Measurements from ENCODE around the gene TFAP2E. TPM values are rescaled to one million over a fixed set of nuclear protein-coding genes. Genes with fewer than 3 reads are reported as not detected.

Gene TFAP2E
- total RNA-seq, 1 donor from 2014 or later: 1.0 TPM

DNA sequence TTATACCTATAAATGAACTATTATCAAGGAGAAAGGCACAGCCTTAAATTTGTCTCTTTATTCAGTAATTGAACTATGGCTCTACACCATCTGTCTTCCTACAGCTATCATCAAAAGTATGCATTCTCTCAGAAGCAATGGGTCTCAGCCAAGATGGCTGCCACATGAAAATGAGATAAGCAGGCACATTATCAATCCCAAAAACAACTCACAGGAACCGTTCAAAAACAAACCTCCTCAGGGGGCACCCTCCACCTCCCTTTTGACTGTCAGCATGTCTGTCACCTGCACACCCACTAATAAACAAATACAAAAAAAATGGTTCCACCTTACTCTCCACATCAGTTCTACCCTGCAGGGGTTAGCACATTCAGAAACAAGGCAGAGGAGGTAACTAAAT is 39.5 kb upstream of the TFAP2E start:
- TF ChIP-seq, protein P1, sequence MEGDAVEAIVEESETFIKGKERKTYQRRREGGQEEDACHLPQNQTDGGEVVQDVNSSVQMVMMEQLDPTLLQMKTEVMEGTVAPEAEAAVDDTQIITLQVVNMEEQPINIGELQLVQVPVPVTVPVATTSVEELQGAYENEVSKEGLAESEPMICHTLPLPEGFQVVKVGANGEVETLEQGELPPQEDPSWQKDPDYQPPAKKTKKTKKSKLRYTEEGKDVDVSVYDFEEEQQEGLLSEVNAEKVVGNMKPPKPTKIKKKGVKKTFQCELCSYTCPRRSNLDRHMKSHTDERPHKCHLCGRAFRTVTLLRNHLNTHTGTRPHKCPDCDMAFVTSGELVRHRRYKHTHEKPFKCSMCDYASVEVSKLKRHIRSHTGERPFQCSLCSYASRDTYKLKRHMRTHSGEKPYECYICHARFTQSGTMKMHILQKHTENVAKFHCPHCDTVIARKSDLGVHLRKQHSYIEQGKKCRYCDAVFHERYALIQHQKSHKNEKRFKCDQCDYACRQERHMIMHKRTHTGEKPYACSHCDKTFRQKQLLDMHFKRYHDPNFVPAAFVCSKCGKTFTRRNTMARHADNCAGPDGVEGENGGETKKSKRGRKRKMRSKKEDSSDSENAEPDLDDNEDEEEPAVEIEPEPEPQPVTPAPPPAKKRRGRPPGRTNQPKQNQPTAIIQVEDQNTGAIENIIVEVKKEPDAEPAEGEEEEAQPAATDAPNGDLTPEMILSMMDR (conservative IDR thresholded peaks at IDR 0.05; ENCODE audit: low read depth, low read length): no peak
- H3K4me3 ChIP-seq (ENCODE audit: low read depth, low read length): no peak overlapping the region
- no peak for DNase-seq (ENCODE audit: low read depth)

DNA sequence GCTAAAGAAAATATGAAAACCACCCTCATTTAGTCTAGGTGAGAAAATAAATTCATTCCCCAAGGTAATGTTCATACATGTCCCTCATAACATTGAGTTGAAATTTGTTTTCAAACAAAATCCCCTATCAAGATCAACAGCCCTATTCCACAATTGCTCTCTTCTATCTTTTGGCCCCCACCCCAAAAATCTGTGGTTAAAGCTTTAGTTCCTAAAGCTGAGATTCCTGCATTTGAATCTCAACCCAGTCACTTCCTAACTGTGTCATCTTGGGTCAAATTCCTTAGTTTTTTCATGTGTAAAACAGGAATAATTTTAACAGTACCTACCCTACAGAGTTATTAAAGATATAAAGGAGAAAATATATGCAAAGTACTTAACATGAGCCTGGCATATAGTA is 37.9 kb upstream of the TFAP2E start:
- DNase-seq (ENCODE audit: low read depth): no peak
- TF ChIP-seq, protein P1 (conservative IDR thresholded peaks at IDR 0.05; ENCODE audit: low read depth, low read length): no peak
- no peak overlapping the region for H3K4me3 ChIP-seq (ENCODE audit: low read depth, low read length)

DNA sequence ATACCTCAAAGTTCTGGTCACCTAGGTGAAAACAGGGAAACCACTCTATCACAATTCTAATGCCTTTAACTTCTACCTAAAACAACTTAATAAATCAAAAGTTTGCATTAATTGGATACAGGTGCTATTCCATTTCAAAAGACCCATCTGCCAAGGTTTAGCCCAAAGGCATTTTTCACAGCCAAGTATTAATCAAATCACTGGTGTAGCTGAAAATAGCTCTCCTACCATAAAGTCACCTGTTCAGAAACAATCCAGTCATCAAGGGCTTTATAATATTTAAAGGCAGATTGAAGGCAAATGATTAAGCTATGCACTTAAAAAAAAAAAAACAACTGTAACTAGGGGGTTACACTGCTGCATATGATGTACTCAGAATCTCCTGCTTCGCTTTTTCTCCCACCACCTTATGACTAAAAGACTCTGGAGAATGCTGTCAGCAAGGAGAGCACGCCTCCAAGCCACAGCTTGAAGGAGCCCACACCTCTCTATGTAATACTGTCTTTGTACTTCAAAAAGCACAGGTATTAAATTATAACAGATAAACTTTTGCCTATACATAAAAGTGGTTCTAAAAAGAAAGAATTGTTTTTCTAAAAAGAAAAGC is 36.5 kb upstream of the TFAP2E start:
- TF ChIP-seq, protein P1 (conservative IDR thresholded peaks at IDR 0.05; ENCODE audit: low read depth, low read length): no peak
- no peak for DNase-seq (ENCODE audit: low read depth)
- no peak overlapping the region for H3K4me3 ChIP-seq (ENCODE audit: low read depth, low read length)

DNA sequence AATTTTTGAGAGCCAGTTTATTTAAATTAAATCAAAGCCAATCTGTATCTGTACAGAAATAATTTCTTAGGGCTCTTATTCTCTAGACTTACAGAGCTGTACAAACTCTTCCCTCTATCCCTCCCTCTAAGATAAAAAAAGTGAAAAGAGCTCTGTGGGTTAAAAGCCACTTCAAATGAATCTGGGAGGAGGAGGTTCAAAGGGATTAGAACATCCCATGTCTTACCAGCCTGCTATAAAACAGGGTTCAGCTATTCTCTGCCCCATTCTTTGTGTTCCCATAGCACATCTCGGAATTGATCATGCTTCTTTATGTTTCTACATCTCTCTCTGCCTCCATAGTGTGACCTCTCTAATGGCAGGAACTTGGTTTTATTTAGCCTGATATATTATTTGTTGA is 35.3 kb upstream of the TFAP2E start:
- TF ChIP-seq, protein P1 (conservative IDR thresholded peaks at IDR 0.05; ENCODE audit: low read depth, low read length): no peak
- no peak overlapping the region for H3K4me3 ChIP-seq (ENCODE audit: low read depth, low read length)
- no peak for DNase-seq (ENCODE audit: low read depth)

DNA sequence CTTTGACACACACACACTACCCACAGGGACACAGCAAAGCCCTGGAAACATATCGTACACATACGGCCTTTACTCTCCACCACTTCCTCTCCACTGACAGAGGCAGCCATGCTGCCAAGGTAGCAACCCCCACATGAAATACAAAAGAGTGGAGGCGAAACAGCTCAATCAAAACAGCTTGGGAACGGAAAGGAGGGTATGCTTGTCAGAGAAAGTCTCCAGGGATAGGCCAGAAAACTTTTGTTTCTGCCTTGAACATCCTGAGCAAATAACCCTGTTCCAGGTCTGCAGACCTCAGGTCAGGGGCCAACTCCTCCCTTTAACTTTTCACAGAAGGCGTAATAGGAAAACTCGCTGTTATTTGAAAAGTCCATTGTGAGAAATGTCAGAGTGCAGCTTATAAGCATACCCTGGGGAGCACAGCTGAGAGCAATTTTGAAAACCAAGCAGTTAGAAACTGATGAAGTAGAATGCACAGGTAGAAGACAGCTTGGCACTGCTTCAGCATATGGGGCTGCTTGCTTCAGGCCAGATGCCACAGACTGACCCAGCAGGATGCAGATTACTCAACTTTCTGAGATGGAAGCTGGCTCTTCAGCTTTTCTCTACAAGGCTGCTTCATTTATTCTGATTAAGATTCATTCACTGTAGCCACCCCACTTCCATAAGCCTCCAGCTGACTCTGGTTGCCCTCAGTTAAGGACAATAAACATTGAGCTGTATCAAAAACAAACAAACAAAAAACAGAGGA is 33.9 kb upstream of the TFAP2E start:
- no peak overlapping the region for H3K4me3 ChIP-seq (ENCODE audit: low read depth, low read length)
- TF ChIP-seq, protein P1 (conservative IDR thresholded peaks at IDR 0.05; ENCODE audit: low read depth, low read length): no peak
- DNase-seq (ENCODE audit: low read depth): no peak

DNA sequence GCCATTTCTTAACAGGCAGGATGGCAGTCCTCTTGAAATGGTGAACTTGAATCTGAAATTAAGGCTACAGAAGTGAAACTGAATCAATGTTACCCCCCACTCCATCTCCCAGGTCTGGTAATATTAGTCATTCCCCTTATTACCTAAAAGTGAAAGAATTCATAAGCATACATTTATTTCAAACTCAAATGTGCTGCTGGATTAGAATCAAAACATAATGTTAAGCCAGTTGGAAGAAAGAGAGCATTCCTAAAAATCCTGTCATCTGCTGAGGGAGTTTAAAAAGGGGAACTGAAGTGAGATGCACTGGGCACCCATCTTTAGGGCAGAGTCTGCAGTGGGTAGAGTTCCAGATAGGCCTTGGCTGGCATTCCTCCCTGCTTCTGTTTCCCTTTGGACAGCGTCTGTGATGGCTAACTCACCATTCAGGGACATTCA is 33.3 kb upstream of the TFAP2E start:
- no peak overlapping the region for H3K4me3 ChIP-seq (ENCODE audit: low read depth, low read length)
- TF ChIP-seq, protein P1 (conservative IDR thresholded peaks at IDR 0.05; ENCODE audit: low read depth, low read length): no peak
- DNase-seq (ENCODE audit: low read depth): no peak

Measured in epithelial cell of proximal tubule (primary cell).